BLaER1 treated with 17β-estradiol and CSF1 and Interleukin-3, amounts not matched to agents 10 nM and 100 nM (cell line): ENCODE data around the gene NBR1.
"Not testable (repeated sequence)": the region's sequence is repeated elsewhere in the genome, so short reads cannot be mapped to it uniquely, and the experiment has no call there.

ENCODE experiments used
- H3K27ac ChIP-seq, 11 experiments: shearing (Covaris generic); formaldehyde crosslinking; 2 replicates each; pipeline ENCODE4 v1.8.1; 2022
- H3K27me3 ChIP-seq, 11 experiments: shearing (Covaris generic); formaldehyde crosslinking; 2 replicates each; pipeline ENCODE4 v1.8.1; 2022
- H3K36me3 ChIP-seq, 11 experiments: shearing (Covaris generic); formaldehyde crosslinking; 2 replicates each; pipeline ENCODE4 v1.8.1; 2022
- H3K4me1 ChIP-seq, 10 experiments: shearing (Covaris generic); formaldehyde crosslinking; 2 replicates each; pipeline ENCODE4 v1.8.1; 2022
- H3K4me2 ChIP-seq, 11 experiments: shearing (Covaris generic); formaldehyde crosslinking; 2 replicates each; pipeline ENCODE4 v1.8.1; 2022
- H3K4me3 ChIP-seq, 10 experiments: shearing (Covaris generic); formaldehyde crosslinking; 2 replicates each; pipeline ENCODE4 v1.8.1; 2022
- H3K9ac ChIP-seq, 11 experiments: shearing (Covaris generic); formaldehyde crosslinking; 2 replicates each; pipeline ENCODE4 v1.8.1; 2022
- H3K9me3 ChIP-seq, 11 experiments: shearing (Covaris generic); formaldehyde crosslinking; replicated peaks in 1 of 11; 2 replicates each; pipeline ENCODE4 v1.8.1; 2022
- H4K20me1 ChIP-seq, 11 experiments: shearing (Covaris generic); formaldehyde crosslinking; 2 replicates each; pipeline ENCODE4 v1.8.1; 2022
- Cebpa-rat ChIP-seq, 11 experiments: shearing (Covaris generic); IDR thresholded peaks; 2 replicates each; pipeline ENCODE4 v1.8.1; 2022

Gene NBR1

DNA sequence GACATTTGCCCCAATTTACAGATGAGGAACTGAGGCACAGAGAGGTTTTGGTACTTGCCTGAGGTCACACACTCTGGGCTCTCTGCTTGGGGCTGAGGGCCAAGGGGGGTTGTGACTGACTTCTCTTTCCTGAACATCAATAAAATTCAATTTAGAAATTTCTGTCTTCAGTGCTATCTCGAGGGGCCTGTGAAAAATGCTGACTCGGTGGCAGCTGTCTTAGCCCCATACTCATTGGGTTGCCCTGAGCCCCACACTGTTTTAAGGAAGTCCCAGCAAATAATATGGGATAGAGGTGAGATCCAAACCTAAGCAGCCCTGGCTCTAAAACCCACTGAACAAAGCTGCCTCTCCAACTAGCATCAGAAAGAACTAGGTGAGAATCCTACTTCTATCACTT lies 38.9 kb upstream of the NBR1 start:
- peaks cover 30 to 64% (median 52%) of the 10 kb centered on the region in 11 experiments for H3K36me3 ChIP-seq
- H3K4me2 ChIP-seq, result peak overlapping the region in 8 of 11 experiments; percentile 2 to 78 (median 32); a peak in 13 of 22 replicates
- no peak for TF ChIP-seq Cebpa-rat (IDR thresholded peaks at IDR 0.05)
- peak overlapping the region in 2 of 11 experiments; percentile 28 to 33; a peak in 2 of 22 replicates for H3K9ac ChIP-seq
- peak overlapping the region in 8 of 11 experiments; percentile 4 to 59 (median 42); a peak in 12 of 22 replicates for H3K27ac ChIP-seq
- H3K9me3 ChIP-seq, result peaks cover 0 to 4% (median under 1%) of the 10 kb centered on the region in 11 experiments; a peak in 7 of 22 replicates
- H4K20me1 ChIP-seq, result no peaks in the 10 kb centered on the region; a peak in 1 of 22 replicates
- H3K4me3 ChIP-seq, result no peak overlapping the region
- H3K4me1 ChIP-seq, result peaks cover 49 to 78% (median 70%) of the 10 kb centered on the region in 10 experiments
- no peaks in the 10 kb centered on the region for H3K27me3 ChIP-seq

GRCh38 chr17:43133439-43133838 lies 37.6 kb upstream of the NBR1 start:
- H3K27ac ChIP-seq, result peak overlapping the region in 9 of 11 experiments; percentile 20 to 65 (median 43); a peak in 14 of 22 replicates
- not testable (repeated sequence) for H3K4me3 ChIP-seq, H3K9me3 ChIP-seq, H4K20me1 ChIP-seq, H3K27me3 ChIP-seq
- H3K4me1 ChIP-seq, result peaks cover 48 to 65% (median 61%) of the 10 kb centered on the region in 10 experiments
- H3K9ac ChIP-seq, result peak overlapping the region in 2 of 11 experiments; percentile 17 to 18; a peak in 1 of 22 replicates
- H3K36me3 ChIP-seq, result peaks cover 24 to 51% (median 40%) of the 10 kb centered on the region in 11 experiments
- H3K4me2 ChIP-seq, result peak overlapping the region; percentile 41 to 84 (median 66)

DNA sequence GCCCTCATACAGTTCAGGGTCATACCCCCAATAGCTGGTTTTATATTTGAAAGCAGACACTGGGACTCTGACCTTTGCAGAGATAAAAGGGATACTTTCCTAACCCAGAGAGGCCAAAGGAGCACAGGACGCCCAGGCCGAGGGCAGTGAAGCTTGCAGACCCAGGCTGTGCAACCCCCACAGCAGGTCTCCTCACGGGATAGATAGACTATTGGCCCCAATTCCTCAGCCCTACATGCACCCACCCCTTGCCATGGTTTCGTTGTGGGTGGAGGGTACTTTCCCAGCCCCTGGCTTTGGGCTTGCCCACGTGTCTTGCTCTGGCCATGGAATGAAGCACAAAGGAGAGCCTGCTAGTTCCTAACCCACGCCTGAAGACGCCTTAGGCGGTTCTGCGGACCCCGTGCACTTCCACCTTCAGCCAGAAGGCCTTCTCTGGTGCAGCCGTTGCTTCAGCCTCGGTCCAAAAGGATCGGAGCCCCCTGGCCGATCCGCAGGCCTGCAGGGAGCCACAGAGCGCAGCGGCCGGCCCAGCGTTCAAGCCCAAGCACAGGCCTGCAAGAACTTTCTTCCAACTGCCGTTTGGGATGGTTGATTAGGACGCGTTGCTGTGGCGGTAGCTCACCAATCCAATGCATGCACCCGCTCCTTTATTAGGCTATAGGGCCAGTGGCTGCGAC lies 36.1 kb upstream of the NBR1 start:
- peaks cover 23 to 52% (median 40%) of the 10 kb centered on the region in 11 experiments for H3K36me3 ChIP-seq
- no peak for TF ChIP-seq Cebpa-rat (IDR thresholded peaks at IDR 0.05)
- peaks cover 33 to 56% (median 49%) of the 10 kb centered on the region in 10 experiments for H3K4me1 ChIP-seq
- H3K4me2 ChIP-seq, result 0 out of 22 replicates have a peak overlapping the region, but pooled peaks of 1 of the 11 experiments have one; percentile 38
- H3K9me3 ChIP-seq, result no peaks in the 10 kb centered on the region
- peaks cover 0 to 2% (median 0%) of the 10 kb centered on the region in 11 experiments; a peak in 2 of 22 replicates for H4K20me1 ChIP-seq
- no peak overlapping the region for H3K9ac ChIP-seq
- no peak overlapping the region for H3K4me3 ChIP-seq
- H3K27me3 ChIP-seq, result no peaks in the 10 kb centered on the region
- H3K27ac ChIP-seq, result peak overlapping the region in 1 of 11 experiments; percentile 42; a peak in 1 of 22 replicates

GRCh38 chr17:43135454-43135819 lies 35.6 kb upstream of the NBR1 start:
- Histone ChIP-seq H3K4me2 (peak overlapping the region in 8 of 11 experiments; percentile 16 to 45 (median 32); a peak in 13 of 22 replicates), H3K9me3 (no peaks in the 10 kb centered on the region), H3K9ac (peak overlapping the region in 2 of 11 experiments; percentile 6 to 54; a peak in 1 of 22 replicates), H4K20me1 (peaks cover 0 to 5% (median 0%) of the 10 kb centered on the region in 11 experiments; a peak in 2 of 22 replicates), H3K4me1 (peaks cover 28 to 56% (median 48%) of the 10 kb centered on the region in 10 experiments), H3K27ac (peak overlapping the region in 6 of 11 experiments; percentile 28 to 57 (median 44); a peak in 9 of 22 replicates), H3K36me3 (peaks cover 23 to 52% (median 41%) of the 10 kb centered on the region in 11 experiments), H3K27me3 (no peaks in the 10 kb centered on the region), H3K4me3 (no peak overlapping the region)
- no peak for TF ChIP-seq Cebpa-rat (IDR thresholded peaks at IDR 0.05)

GRCh38 chr17:43136574-43136973 lies 34.4 kb upstream of the NBR1 start:
- not testable (repeated sequence) for H4K20me1 ChIP-seq, H3K27ac ChIP-seq, H3K9ac ChIP-seq, H3K27me3 ChIP-seq, H3K4me3 ChIP-seq, H3K9me3 ChIP-seq
- H3K36me3 ChIP-seq, result peaks cover 23 to 55% (median 42%) of the 10 kb centered on the region in 11 experiments
- peak overlapping the region in 5 of 11 experiments; percentile 29 to 45 (median 38); a peak in 4 of 22 replicates for H3K4me2 ChIP-seq
- peaks cover 27 to 54% (median 47%) of the 10 kb centered on the region in 10 experiments for H3K4me1 ChIP-seq

- H3K36me3 ChIP-seq, result peaks cover 26 to 54% (median 34%) of the 10 kb centered on the region in 11 experiments
- not testable (repeated sequence) for H3K9ac ChIP-seq, H3K27ac ChIP-seq
Measured at GRCh38 chr17:43138531-43138930, 32.5 kb upstream of the NBR1 start.

DNA sequence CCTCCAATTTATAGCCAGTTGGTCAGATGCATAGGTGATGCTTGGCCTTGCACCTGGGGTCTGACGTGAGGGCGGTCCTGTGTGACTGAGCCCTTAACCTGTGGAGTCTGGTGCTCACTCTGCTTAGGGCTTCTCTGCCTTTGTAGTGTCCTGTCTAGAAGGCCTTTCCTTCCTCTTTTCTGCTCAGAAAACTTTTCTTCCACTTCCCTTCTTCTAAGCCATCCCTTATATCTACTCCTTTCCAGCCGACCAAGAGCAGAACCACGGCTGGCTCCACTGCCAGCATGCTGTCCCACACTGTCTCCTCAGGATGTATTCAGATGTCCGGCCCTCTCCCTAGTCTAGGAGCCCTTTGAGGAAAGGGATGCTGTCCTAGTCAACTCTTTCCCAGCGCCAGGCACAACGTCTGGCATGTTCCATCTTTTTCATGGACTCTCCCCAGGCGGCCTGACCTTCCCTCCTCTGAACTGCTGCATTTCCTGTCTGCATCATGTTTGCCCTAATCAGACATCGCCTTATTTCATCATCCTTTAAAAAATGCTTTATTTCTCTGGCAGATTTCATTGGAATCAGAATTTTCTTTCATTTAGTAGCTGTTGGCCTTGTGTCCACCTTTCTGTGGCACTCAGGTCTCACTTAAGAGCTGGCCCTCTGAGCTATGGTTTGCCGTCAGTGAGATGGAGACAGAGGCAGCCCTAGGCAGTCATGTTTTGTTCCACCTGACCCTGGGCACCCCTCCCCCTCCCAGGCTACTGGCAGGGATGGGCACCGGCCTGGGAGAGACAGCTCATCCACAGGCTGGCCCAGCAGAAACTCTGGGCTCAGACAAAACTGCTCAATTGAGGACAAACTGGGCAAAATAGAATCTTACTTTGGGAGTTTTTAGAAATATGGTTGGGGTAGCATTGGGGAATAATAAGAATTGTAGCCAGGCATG lies 30.4 kb upstream of the NBR1 start:
- no peak overlapping the region for H3K4me3 ChIP-seq
- H3K9me3 ChIP-seq, result no peaks in the 10 kb centered on the region
- H3K9ac ChIP-seq, result no peak overlapping the region
- no peaks in the 10 kb centered on the region for H3K27me3 ChIP-seq
- no peak for TF ChIP-seq Cebpa-rat (IDR thresholded peaks at IDR 0.05)
- peaks cover 7 to 48% (median 25%) of the 10 kb centered on the region in 11 experiments; a peak in 21 of 22 replicates for H3K36me3 ChIP-seq
- H3K4me1 ChIP-seq, result peaks cover 11 to 25% (median 17%) of the 10 kb centered on the region in 10 experiments
- H3K27ac ChIP-seq, result peak overlapping the region in 1 of 11 experiments; percentile 22; a peak in 2 of 22 replicates
- H4K20me1 ChIP-seq, result peaks cover 0 to 5% (median 0%) of the 10 kb centered on the region in 11 experiments; a peak in 4 of 22 replicates
- peak overlapping the region in 6 of 11 experiments; percentile 14 to 65 (median 53); a peak in 11 of 22 replicates for H3K4me2 ChIP-seq

More at GRCh38 chr17:43138531-43138930, 32.5 kb upstream of the NBR1 start:
- H3K9me3 ChIP-seq, H3K4me2 ChIP-seq, H4K20me1 ChIP-seq, H3K4me3 ChIP-seq, H3K27me3 ChIP-seq: not testable (repeated sequence)
- H3K4me1 ChIP-seq, result peaks cover 18 to 35% (median 28%) of the 10 kb centered on the region in 10 experiments

GRCh38 chr17:43142153-43142552 lies 28.9 kb upstream of the NBR1 start:
- H3K9ac ChIP-seq, result no peak overlapping the region
- H4K20me1 ChIP-seq, result peaks cover 0 to 5% (median 0%) of the 10 kb centered on the region in 11 experiments; a peak in 3 of 22 replicates
- H3K4me2 ChIP-seq, result no peak overlapping the region
- no peak overlapping the region for H3K4me3 ChIP-seq
- H3K9me3 ChIP-seq, result no peaks in the 10 kb centered on the region
- H3K27me3 ChIP-seq, result no peaks in the 10 kb centered on the region
- peaks cover 0 to 21% (median 13%) of the 10 kb centered on the region in 10 experiments; a peak in 13 of 20 replicates for H3K4me1 ChIP-seq
- H3K36me3 ChIP-seq, result peaks cover 6 to 52% (median 23%) of the 10 kb centered on the region in 11 experiments; a peak in 20 of 22 replicates
- TF ChIP-seq Cebpa-rat (IDR thresholded peaks at IDR 0.05), result no peak
- H3K27ac ChIP-seq, result no peak overlapping the region
